ENCODE results near the gene MAPK6. TPM values are rescaled to one million over a fixed set of nuclear protein-coding genes. Genes with fewer than 3 reads are reported as not detected.

MAPK6 gene
- total and polyA plus RNA-seq, 10 of the 15 experiments (the other 5 are each of a cell fraction or from before 2014, with no cell fraction given), result 20.6 to 100 (median 52.6) TPM

GRCh38 chr15:52103217-52104207 is 84.5 kb downstream of the MAPK6 start (continued):
- TF ChIP-seq ELK1 (IDR thresholded peaks at IDR 0.05; ENCODE audit: low read depth, low read length), result no peak
- TF ChIP-seq EP300 (IDR thresholded peaks at IDR 0.05; ENCODE audit: borderline replicate concordance in 1 of 2, control insufficient read depth in 1 of 2, low read depth in 2 of 2, low read length in 2 of 2), result peak; percentile 59 to 76; a peak in 3 of 4 replicates
- TF ChIP-seq ATF3 (IDR thresholded peaks at IDR 0.05; ENCODE audit: borderline replicate concordance, extremely low read depth, low read depth, low read length), result no peak
- peak; percentile 47 for TF ChIP-seq RAD51 (IDR thresholded peaks at IDR 0.05)
- peak; percentile 77 for TF ChIP-seq JUNB (IDR thresholded peaks at IDR 0.05)
- TF ChIP-seq NR2F1 (conservative IDR thresholded peaks at IDR 0.05), result 0 out of 2 replicates have a peak, but pooled peaks have one; percentile 34
- no peak for TF ChIP-seq YY1 (IDR thresholded peaks at IDR 0.05; ENCODE audit: low read depth, low read length)
- TF ChIP-seq NR2C2 (IDR thresholded peaks at IDR 0.05; ENCODE audit: borderline replicate concordance, control insufficient read depth, insufficient read length, low read depth), result no peak
- TF ChIP-seq ETV6 (conservative IDR thresholded peaks at IDR 0.05 in 1 of 2, IDR thresholded peaks at IDR 0.05 in 1 of 2; ENCODE audit: borderline replicate concordance in 1 of 2, low read depth in 1 of 2), result no peak; a peak in 1 of 4 replicates
- peak; percentile 57; the same call in 1 of the 2 replicates for TF ChIP-seq EED (IDR thresholded peaks at IDR 0.05; ENCODE audit: low read depth)
- peak; percentile 46; the same call in 1 of the 2 replicates for TF ChIP-seq CREM (IDR thresholded peaks at IDR 0.05; ENCODE audit: low read depth)
- no peak for TF ChIP-seq SUPT20H (IDR thresholded peaks at IDR 0.05; ENCODE audit: borderline replicate concordance, control insufficient read depth, low read depth, low read length)
- no peak for TF ChIP-seq ZBTB11 (CRISPR knock-in tag; IDR thresholded peaks at IDR 0.05)
- TF ChIP-seq POLR2AphosphoS5 (IDR thresholded peaks at IDR 0.05; ENCODE audit: low read length), result peak; percentile 78
- peak; percentile 17; the same call in 1 of the 2 replicates for TF ChIP-seq SMC3 (IDR thresholded peaks at IDR 0.05; ENCODE audit: borderline replicate concordance, low read length)
- TF ChIP-seq CEBPZ (IDR thresholded peaks at IDR 0.05; ENCODE audit: low read depth, low read length), result no peak
- TF ChIP-seq DPF2 (IDR thresholded peaks at IDR 0.05), result peak; percentile 67; the same call in 1 of the 2 replicates
- TF ChIP-seq FOXM1 (IDR thresholded peaks at IDR 0.05; ENCODE audit: low read depth, low read length), result peak; percentile 69; the same call in 1 of the 2 replicates
- TF ChIP-seq GABPA (IDR thresholded peaks at IDR 0.05; ENCODE audit: low read depth), result no peak
- no peak for TF ChIP-seq ZNF24 (IDR thresholded peaks at IDR 0.05)

All from GM12878 (cell line).